GM23248 (cell line): ENCODE measurements around the gene FRK. TPM values are rescaled to one million over a fixed set of nuclear protein-coding genes. Genes with fewer than 3 reads are reported as not detected.

Source experiments
- DNase-seq: peaks from one replicate; pipeline ENCODE4 v3.0.0-alpha.2; 2015
- H2AFZ ChIP-seq: fragments of 200-600 bp; sonication (generic); 2 replicates; pipeline ENCODE4 v1.6.1; 2016; ENCODE audit warnings: antibody characterized with exemption
- H3F3A ChIP-seq: fragments of 200-600 bp; sonication (generic); 2 replicates; pipeline ENCODE4 v1.6.1; 2016; ENCODE audit warnings: mild to moderate bottlenecking, antibody characterized with exemption, mixed run types; ENCODE audit not compliant: insufficient read depth
- H3K27ac ChIP-seq: fragments of 200-600 bp; sonication (generic); 2 replicates; pipeline ENCODE4 v1.5.1; 2016; ENCODE audit warnings: mild to moderate bottlenecking
- H3K27me3 ChIP-seq: fragments of 200-600 bp; sonication (generic); replicated peaks from 2 replicates; pipeline ENCODE4 v1.6.1; 2016; ENCODE audit warnings: mild to moderate bottlenecking; ENCODE audit not compliant: insufficient read depth
- H3K36me3 ChIP-seq: fragments of 200-600 bp; sonication (generic); 2 replicates; pipeline ENCODE4 v1.6.1; 2016; ENCODE audit warnings: low read depth, mild to moderate bottlenecking
- H3K4me1 ChIP-seq: fragments of 200-600 bp; sonication (generic); 2 replicates; pipeline ENCODE4 v1.6.1; 2016; ENCODE audit warnings: mild to moderate bottlenecking; ENCODE audit not compliant: insufficient read depth
- H3K4me2 ChIP-seq: fragments of 200-600 bp; sonication (generic); one replicate; pipeline ENCODE4 v1.6.1; 2016; ENCODE audit warnings: mild to moderate bottlenecking; ENCODE audit not compliant: unreplicated experiment
- H3K4me3 ChIP-seq: fragments of 200-600 bp; sonication (generic); 2 replicates; pipeline ENCODE4 v1.5.1; 2016; ENCODE audit warnings: mild to moderate bottlenecking
- H3K79me2 ChIP-seq: fragments of 200-600 bp; sonication (generic); 2 replicates; pipeline ENCODE4 v1.6.1; 2016; ENCODE audit warnings: mild to moderate bottlenecking; ENCODE audit not compliant: insufficient read depth
- H3K9ac ChIP-seq: fragments of 200-600 bp; sonication (generic); 2 replicates; pipeline ENCODE4 v1.6.1; 2016; ENCODE audit warnings: mild to moderate bottlenecking
- H3K9me2 ChIP-seq: fragments of 200-600 bp; sonication (generic); 2 replicates; pipeline ENCODE4 v1.6.1; 2016; ENCODE audit warnings: mixed run types, mild to moderate bottlenecking, moderate library complexity; ENCODE audit not compliant: insufficient read depth
- H3K9me3 ChIP-seq: fragments of 200-600 bp; sonication (generic); one replicate; pipeline ENCODE4 v1.6.1; 2017; ENCODE audit warnings: low read depth
- H4K20me1 ChIP-seq: fragments of 200-600 bp; sonication (generic); 2 replicates; pipeline ENCODE4 v1.6.0; 2016; ENCODE audit not compliant: insufficient read depth
- EZH2 ChIP-seq: fragments of 200-600 bp; sonication (generic); IDR thresholded peaks from 2 replicates; pipeline ENCODE4 v1.6.1; 2018; ENCODE audit warnings: antibody characterized with exemption, mild to moderate bottlenecking; ENCODE audit not compliant: insufficient read depth, poor library complexity, severe bottlenecking
- EZH2phosphoT487 ChIP-seq: fragments of 200-600 bp; sonication (generic); IDR thresholded peaks from 2 replicates; pipeline ENCODE4 v1.6.1; 2018; ENCODE audit warnings: antibody characterized with exemption, moderate library complexity, mild to moderate bottlenecking, low read depth; ENCODE audit not compliant: insufficient read depth
- WGBS, 2 experiments: methylation state at CpG; one replicate each; pipeline ENCODE4 v1.1.6; 2015 to 2017; ENCODE audit warnings: low lambda C conversion rate in 2 of 2, low coverage in 1 of 2; ENCODE audit errors: missing lambda C conversion rate in 2 of 2; 5-methylcytosine and 5-hydroxymethylcytosine counted together
- in situ Hi-C: fragments of 300-500 bp; cut with MboI; formaldehyde crosslinking; loops from 2 replicates; pipeline ENCODE4 v1.15.0; 2020
- polyA plus RNA-seq: library from polyadenylated mRNA; unstranded; fragments of >200 nt; fragmentation: Nextera tagmentation; extraction: Ambion mirVana; gene quantifications from 2 replicates; pipeline ENCODE4 v1.2.1, GENCODE V29; 2016
- total RNA-seq: library from RNA; depleted of rRNA; stranded (reverse); fragments of >200 nt; shearing (Covaris generic); gene quantifications from 2 replicates; pipeline ENCODE4 v1.2.3, GENCODE V29; 2014

The FRK gene
- total and polyA plus RNA-seq, 2 experiments from 2014 or later: 0.06 to 0.32 TPM

DNA sequence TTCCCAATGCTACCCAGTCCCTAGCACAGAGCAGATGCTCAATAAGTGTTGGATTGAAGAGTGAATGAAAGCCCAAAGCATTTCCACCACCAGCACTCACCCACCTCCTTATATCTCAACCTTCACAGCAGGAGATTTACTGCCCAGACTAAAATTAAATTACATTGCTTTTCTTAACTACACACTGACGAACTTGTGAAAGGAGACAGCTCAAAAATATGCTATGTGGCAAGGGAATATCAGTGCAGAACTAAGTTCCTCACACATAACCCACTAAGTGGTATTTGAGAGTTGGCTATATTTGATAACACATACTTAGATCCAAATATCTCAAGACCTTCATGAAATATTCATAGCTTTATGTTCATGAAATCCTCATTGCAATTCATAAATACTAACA lies 137.7 kb downstream of the FRK start:
- Histone ChIP-seq H3K27me3 (peaks cover 3% of the 10 kb centered on the region; the same call in 1 of the 2 replicates), H3K9ac (no peak overlapping the region), H3K9me3 (no peaks in the 10 kb centered on the region), H4K20me1 (no peaks in the 10 kb centered on the region), H3K4me1 (no peaks in the 10 kb centered on the region), H3K4me2 (no peak overlapping the region), H3K27ac (no peak overlapping the region), H3K9me2 (no peaks in the 10 kb centered on the region), H3F3A (no peaks in the 10 kb centered on the region), H3K79me2 (no peaks in the 10 kb centered on the region), H2AFZ (no peak overlapping the region), H3K36me3 (no peaks in the 10 kb centered on the region), H3K4me3 (no peak overlapping the region)
- in situ Hi-C loops: no loop called here
- TF ChIP-seq EZH2phosphoT487: no peak
- no peak for TF ChIP-seq EZH2
- 0 to 22% methylated on average over 1 of the region's 1 CpG for WGBS, 2 experiments
- DNase-seq: no peak

DNA sequence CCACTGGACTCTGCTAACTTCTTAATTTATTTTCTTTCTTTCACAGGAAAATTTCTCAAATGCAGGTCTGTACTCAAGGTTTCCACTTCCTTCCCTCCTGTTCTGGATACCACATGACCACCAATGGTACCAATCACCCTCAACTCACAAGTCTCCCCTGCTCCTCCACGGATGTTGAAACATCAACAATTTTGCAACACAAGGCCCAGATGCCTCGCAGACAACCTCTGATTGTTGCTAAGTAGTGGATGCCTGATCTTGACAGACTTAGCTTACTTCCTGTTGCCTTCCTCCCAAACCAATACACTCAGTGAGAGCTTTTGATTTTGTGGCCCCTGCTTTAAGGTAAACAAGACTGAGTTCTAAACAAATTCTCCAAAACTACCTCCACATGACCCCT lies 146.6 kb downstream of the FRK start:
- H3K79me2 ChIP-seq: no peaks in the 10 kb centered on the region
- no peaks in the 10 kb centered on the region for H4K20me1 ChIP-seq
- H3K27me3 ChIP-seq: peaks cover 3% of the 10 kb centered on the region; the same call in 1 of the 2 replicates
- H3F3A ChIP-seq: no peaks in the 10 kb centered on the region
- no peaks in the 10 kb centered on the region for H3K9me3 ChIP-seq
- H3K36me3 ChIP-seq: no peaks in the 10 kb centered on the region
- DNase-seq: no peak
- in situ Hi-C loops: no loop called here
- no peaks in the 10 kb centered on the region for H3K9me2 ChIP-seq
- H3K4me1 ChIP-seq: no peaks in the 10 kb centered on the region
- TF ChIP-seq EZH2phosphoT487 (no peak), EZH2 (no peak)
- no peak overlapping the region for H3K4me3 ChIP-seq
- WGBS, 2 experiments: 0 to 2% methylated on average over 2 of the region's 2 CpGs
- H2AFZ ChIP-seq: no peak overlapping the region
- no peak overlapping the region for H3K27ac ChIP-seq
- no peak overlapping the region for H3K9ac ChIP-seq
- H3K4me2 ChIP-seq: no peak overlapping the region

DNA sequence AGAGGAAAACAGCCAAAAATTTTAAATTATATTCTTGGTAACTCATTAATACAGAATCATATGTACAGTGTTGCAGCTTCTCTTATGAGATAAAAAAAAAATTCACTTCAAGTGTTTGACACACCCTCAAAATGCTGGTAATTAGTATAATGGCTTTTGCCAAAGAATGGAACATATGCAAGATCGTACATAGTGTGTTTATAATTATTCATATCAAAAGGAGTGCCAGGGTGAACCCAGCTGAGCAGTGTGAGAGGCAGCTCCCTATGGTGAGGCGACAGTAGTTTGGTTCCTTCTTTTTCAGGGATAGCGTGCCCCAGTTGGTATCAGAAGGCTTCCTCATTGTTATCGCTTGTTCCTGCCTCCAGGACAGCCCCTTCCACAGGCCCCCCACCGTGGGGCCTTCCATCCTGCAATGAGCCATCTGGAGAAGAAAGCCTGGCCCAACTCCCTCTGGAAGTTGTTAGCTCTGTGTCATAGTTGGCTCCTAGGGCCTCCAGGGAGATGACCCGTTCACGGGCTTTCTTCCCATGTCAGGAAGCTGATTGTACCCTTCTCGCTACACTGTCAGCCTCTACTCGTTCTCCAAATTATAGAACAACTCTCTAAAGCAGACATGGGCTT lies 150.7 kb downstream of the FRK start:
- Histone ChIP-seq H3K4me3 (no peak overlapping the region), H3K9ac (no peak overlapping the region), H3K9me3 (no peaks in the 10 kb centered on the region), H3K36me3 (no peaks in the 10 kb centered on the region), H2AFZ (no peak overlapping the region), H4K20me1 (no peaks in the 10 kb centered on the region), H3K79me2 (no peaks in the 10 kb centered on the region), H3F3A (no peaks in the 10 kb centered on the region), H3K27ac (no peak overlapping the region), H3K4me1 (no peaks in the 10 kb centered on the region), H3K4me2 (no peak overlapping the region), H3K9me2 (no peaks in the 10 kb centered on the region), H3K27me3 (no peaks in the 10 kb centered on the region)
- in situ Hi-C loops: no loop called here
- WGBS, 2 experiments: 47 to 48% methylated on average over 9 of the region's 9 CpGs
- TF ChIP-seq EZH2phosphoT487: no peak
- no peak for TF ChIP-seq EZH2
- DNase-seq: no peak

DNA sequence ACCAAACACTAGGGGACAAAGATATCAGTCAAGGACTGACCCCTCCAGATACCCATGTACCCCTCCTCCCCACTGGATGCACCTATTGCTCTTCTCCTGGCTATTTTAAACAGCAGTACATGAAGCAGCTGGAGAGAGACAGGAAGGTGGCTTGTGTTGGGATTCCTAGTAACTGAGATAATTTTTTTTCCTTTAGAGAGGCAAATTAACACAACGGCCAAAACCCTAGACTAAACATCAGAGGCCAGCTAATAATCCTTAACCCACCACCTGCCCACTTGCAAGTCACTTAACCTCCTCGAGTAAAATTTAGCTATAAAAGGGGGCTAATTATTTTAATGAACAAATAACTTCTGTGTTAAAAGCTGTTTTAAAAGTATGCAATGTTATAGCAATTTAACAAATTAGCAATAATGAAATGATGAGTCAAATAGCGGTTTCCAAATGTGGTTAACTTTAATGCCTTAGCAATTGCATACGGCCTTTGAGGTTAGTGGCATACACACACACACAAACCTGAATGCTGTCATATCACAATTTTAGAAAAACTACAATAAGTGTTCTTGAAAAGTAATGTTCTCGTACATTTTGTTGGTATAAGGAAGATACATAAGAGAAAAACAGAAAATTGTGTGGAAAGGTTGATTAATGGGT lies 151.7 kb downstream of the FRK start:
- Histone ChIP-seq H4K20me1 (no peaks in the 10 kb centered on the region), H2AFZ (no peak overlapping the region), H3K9me2 (no peaks in the 10 kb centered on the region), H3K27me3 (no peaks in the 10 kb centered on the region), H3K79me2 (no peaks in the 10 kb centered on the region), H3K4me3 (no peak overlapping the region), H3K27ac (no peak overlapping the region), H3K9me3 (no peaks in the 10 kb centered on the region), H3K4me2 (no peak overlapping the region), H3K36me3 (no peaks in the 10 kb centered on the region), H3K4me1 (no peaks in the 10 kb centered on the region), H3K9ac (no peak overlapping the region), H3F3A (no peaks in the 10 kb centered on the region)
- no peak for DNase-seq
- 47 to 48% methylated on average over 5 of the region's 5 CpGs for WGBS, 2 experiments
- in situ Hi-C loops: no loop called here
- no peak for TF ChIP-seq EZH2
- no peak for TF ChIP-seq EZH2phosphoT487
